Kidney epithelial cell (primary cell): Measurements from ENCODE around the gene PRDX3. TPM values are rescaled to one million over a fixed set of nuclear protein-coding genes. Genes with fewer than 3 reads are reported as not detected.

Source experiments
- DNase-seq: peaks from one replicate; pipeline ENCODE4 v3.0.0-alpha.2; 2010; ENCODE audit warnings: low read depth
- H3K27me3 ChIP-seq: 2 replicates; pipeline ENCODE4 v1.6.0; 2011; ENCODE audit warnings: low read length; ENCODE audit not compliant: control insufficient read depth, insufficient read depth
- H3K36me3 ChIP-seq: 2 replicates; pipeline ENCODE4 v1.5.1; 2011; ENCODE audit warnings: low read length; ENCODE audit not compliant: control insufficient read depth, insufficient read depth
- H3K4me3 ChIP-seq: 2 replicates; pipeline ENCODE4 v1.5.1; 2011; ENCODE audit warnings: low read depth, mild to moderate bottlenecking, control low read depth, low read length
- CTCF ChIP-seq: IDR thresholded peaks from 2 replicates; pipeline ENCODE4 v1.5.1; 2011; ENCODE audit warnings: mild to moderate bottlenecking, moderate library complexity, low read length, control low read depth, inconsistent platforms; ENCODE audit not compliant: insufficient read depth, poor library complexity, severe bottlenecking
- total RNA-seq: library from RNA; depleted of rRNA; stranded (reverse); fragments of >200 nt; gene quantifications from 2 replicates; pipeline ENCODE4 v1.2.3, GENCODE V29; 2015

PRDX3 gene
- total RNA-seq, 1 donor from 2014 or later = 143 TPM

GRCh38 chr10:119120413-119120867 lies 58.2 kb downstream of the PRDX3 start:
- Histone ChIP-seq H3K36me3 (no peaks in the 10 kb centered on the region), H3K27me3 (no peaks in the 10 kb centered on the region), H3K4me3 (no peak overlapping the region)
- DNase-seq = no peak
- TF ChIP-seq CTCF = no peak

- TF ChIP-seq CTCF = no peak
These were observed 59.2 kb downstream of the PRDX3 start for GRCh38 chr10:119119400-119119799.

GRCh38 chr10:119118231-119118630 lies 60.4 kb downstream of the PRDX3 start:
- Histone ChIP-seq H3K4me3 (no peak overlapping the region), H3K36me3 (peaks cover 3% of the 10 kb centered on the region), H3K27me3 (no peaks in the 10 kb centered on the region)
- TF ChIP-seq CTCF = no peak
- DNase-seq = no peak

More at GRCh38 chr10:119119400-119119799, 59.2 kb downstream of the PRDX3 start:
- Histone ChIP-seq H3K27me3 (no peaks in the 10 kb centered on the region), H3K4me3 (no peak overlapping the region), H3K36me3 (no peaks in the 10 kb centered on the region)
- DNase-seq = no peak

Other genes with a start within 250 kb of the PRDX3 start
- gene NANOS1, start 149.1 kb downstream of the PRDX3 start, total RNA-seq = 0.88 and 1.6 TPM in 2 replicates
- gene EIF3A, start 98.0 kb downstream of the PRDX3 start, total RNA-seq = 129 and 140 TPM in 2 replicates
- gene DENND10, start 74.7 kb downstream of the PRDX3 start, total RNA-seq = 58.1 and 78.7 TPM in 2 replicates
- gene SFXN4, start 13.1 kb downstream of the PRDX3 start, total RNA-seq = 17.3 and 21.9 TPM in 2 replicates
- 2.8 and 3.8 TPM in 2 replicates for gene GRK5, start 28.8 kb upstream of the PRDX3 start, total RNA-seq